ENCODE data around the gene CTAGE1.

Gene CTAGE1

GRCh38 chr18:22391407-22392345 lies 26.0 kb downstream of the CTAGE1 start:
- DNase-seq: no peak

DNA sequence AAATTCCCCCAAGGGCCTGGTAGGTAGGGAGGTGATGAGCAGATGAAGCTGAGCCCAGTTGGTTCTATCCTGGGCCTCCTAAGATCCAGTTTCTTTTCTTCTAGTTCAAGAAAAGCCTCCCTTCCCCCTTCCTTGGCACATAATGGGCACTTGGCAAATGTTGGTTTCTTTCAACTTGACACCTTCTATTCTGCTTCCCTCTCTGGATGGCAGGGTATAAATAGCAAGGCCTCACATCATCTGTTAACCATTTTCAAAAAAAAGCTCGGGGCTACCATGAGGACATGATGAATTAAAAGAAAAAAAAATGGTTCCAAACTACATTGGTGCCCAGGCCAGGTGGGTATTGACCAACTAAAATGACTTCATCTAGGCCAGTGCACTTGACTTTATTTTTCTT lies 29.9 kb downstream of the CTAGE1 start:
- DNase-seq: no peak

DNA sequence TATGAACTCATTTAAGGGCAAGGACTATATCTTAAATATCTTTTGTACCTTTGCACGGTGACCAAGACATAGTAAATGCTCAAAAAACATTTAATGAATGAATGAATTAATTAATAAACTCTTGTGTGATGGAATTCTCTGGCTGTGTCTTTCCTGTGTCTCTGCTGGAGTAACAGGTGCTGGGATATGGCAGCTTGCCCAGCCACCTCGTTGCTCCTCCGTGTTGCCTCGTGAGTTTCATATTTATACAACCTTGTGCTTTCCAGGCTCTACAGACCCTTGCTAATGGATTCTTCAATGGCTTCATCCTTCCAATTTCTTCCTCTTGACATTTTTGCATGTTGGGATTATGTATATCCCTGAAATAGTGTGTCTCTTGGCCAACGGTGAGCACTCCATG lies 30.4 kb downstream of the CTAGE1 start:
- DNase-seq: no peak

DNA sequence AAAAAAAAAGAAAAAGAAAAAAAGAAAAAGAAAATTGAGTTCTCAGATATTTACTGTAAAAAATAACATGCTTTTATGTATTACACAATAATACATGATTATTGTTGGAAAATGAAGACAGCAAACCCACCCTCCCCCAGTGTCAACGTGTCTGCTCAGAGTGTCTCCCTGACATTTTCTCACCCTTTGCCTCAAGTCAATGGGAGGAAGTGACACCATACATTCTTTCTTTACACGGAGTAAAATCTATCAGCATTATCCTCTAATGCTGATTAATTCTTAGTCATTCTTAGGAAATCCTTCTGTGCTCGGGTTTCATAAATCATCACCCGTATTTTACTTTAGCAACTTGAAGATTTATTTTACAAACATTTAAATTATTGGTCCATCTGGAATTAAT lies 32.0 kb downstream of the CTAGE1 start:
- DNase-seq: no peak

DNA sequence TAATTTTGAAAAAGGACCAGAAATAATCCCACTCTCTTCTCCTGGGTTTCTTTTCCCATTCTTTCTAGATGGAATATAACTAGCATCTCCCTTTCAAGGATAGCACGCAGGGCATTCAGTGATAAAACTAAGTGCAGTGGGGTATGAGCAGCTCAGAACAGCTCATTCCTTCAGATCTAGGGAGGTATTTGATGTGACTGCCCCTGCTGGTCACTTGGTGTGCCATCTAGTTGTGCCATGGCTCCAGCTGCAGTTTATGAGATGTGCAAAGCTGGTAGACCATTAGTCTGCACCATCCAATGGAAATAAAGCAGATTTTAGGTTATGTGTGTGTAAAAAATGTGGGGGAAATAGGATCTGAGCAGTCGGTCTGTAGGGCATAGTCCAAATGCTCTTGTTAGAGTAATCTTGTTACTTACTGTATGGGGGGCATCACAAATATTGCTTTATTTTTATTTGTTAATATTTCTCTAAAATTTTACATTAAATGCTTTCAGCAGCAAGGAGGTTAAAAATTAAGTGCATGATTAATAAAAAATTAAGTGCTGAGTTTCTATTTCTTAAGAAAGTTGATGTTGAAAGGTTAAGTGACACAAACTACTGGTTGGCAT lies 38.9 kb downstream of the CTAGE1 start:
- DNase-seq: no peak

GRCh38 chr18:22377769-22378168 lies 39.9 kb downstream of the CTAGE1 start:
- no peak for DNase-seq

- DNase-seq: no peak
Measured at GRCh38 chr18:22370414-22370813, 47.3 kb downstream of the CTAGE1 start.

GRCh38 chr18:22368021-22368420 lies 49.7 kb downstream of the CTAGE1 start:
- no peak for DNase-seq

DNA sequence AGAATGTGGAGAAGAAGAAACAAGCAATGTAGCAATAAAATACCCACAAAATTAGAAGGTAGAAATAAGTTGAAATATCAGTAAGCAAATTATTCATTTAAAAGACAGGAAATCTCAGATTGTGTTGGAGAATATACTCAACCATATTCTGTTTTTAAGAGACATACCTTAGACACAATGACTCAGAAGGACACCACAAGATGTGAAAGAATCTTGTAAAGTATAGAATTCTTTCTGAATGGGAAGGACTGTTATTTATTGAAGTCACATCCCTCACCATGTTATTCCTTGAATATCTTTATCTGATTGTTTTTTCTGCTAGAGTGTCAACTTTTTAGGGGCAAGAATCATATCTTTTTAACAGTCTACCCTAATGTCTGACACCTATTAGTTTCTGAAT lies 50.4 kb downstream of the CTAGE1 start:
- no peak for DNase-seq

DNA sequence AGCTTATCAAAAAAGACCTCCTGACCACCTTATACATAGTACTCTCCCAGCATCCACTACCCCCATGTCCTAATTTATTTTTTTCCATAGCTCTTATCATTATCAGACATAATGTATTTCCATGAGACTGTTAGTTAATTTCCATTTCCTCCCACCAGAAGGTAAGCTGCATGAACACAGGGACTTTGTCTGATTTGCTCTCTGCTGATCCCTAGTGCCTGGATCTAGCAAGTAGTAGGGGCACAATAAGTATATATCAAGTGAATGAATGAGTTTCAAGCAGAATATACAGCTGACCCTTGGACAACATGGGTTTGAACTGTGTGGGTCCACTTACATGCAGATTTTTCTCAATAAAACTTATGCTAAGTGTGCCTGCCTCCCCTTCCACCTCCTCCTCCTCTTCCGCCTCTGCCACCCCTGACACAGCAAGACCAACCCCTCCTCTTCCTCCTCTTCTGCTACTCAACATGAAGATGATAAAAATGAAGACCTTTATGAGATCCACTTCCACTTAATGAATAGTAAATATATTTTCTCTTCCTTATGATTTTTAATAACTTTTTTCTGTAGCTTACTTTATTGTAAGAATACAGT lies 53.8 kb downstream of the CTAGE1 start:
- no peak for DNase-seq

Measured in NCI-H2081 (cell line).